ENCODE data around the gene CDH6.
"Not testable (repeated sequence)": the region's sequence is repeated elsewhere in the genome, so short reads cannot be mapped to it uniquely, and the experiment has no call there.

The CDH6 gene

DNA sequence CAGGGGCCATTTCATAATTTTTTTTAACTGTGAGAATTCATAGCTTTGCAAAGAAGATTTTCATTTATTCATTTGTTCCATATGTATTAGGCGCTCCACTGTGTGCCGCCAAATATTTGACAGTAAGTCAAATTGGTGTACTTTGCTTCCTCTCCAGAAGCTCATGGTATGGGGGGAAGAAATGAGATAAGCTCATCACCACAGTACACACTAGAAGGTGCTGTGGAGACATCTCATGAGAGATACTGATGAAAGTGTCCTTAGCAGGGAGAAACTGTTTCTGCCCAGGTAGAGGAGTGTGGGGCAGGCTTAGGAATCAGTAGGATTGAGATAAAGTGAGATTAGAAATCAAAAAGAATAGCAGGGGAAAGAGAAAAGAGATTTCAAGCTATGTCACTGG lies 136.2 kb downstream of the CDH6 start:
- DNase-seq (ENCODE audit: low read depth), result no peak

DNA sequence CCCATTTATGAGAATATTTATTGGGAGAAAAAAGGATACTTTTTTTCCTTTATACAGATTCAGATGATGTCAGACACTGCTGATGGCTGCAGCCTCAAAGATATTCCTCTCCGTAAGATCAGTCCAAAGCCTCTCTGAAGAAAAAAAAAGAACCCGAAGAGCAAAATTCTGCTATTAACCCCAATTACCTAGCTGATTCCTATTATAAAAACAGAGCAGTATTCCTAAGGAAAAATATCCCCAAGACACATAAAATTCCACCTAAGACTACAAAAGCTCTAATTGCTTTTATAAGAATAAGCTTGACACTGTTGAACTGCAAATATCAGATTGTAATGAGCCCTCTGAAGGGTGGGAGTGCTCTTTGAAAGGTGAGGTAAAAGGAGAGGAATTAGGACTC lies 138.7 kb downstream of the CDH6 start:
- no peak for DNase-seq (ENCODE audit: low read depth)

DNA sequence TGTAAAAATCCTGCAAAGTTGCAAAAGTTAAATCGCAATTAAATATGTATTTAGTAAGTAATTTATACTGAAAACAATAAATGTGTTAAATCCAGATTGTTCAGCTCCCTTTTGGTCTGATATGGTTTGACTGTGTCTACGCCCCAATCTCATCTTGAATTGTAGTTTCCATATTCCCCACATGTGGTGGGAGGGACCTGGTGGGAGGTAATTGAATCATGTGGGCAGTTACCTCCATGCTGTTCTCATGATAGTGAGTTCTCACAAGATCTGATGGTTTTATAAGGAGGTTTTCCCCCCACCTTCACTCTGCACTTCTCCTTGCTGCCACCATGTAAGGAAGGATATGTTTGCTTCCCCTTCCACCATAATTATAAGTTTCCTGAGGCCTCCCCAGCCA lies 140.0 kb downstream of the CDH6 start:
- DNase-seq (ENCODE audit: low read depth), result no peak

DNA sequence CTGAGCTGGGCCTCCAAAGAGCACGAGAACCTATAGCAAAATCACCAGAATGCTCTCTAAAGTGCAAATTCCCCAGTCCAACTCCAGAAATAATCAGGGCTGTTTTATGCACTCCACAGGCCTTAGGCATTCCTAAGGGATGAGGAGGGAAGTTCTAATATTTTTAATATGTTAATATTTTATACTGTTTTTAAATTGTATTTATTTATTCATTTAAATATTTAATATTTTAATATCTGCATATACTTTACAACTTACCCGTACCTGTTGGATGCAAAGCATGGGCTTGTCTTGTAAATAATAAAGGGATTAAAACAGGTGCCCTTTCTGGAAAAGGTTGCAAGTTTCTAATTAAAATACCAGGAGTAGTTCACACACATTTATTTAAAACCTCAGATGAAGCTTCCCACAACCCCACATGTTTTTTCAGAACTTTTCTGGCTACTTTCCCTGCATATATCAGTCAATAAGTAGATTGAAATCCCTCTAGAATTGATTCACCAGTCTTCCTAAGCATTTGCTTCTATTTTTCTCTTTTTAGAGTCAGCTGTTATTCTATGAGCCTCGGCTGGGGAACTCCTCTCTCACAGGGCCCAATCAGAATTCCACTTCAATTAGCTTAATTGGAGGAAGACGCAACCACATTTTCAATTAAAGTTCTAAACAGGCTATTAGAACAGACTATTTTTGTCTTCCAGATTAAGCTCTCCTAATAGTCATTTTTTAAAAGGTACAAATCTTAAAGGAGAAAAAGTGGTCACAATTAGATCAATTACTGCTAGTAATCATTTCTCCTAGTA lies 140.8 kb downstream of the CDH6 start:
- no peak for DNase-seq (ENCODE audit: low read depth)

DNA sequence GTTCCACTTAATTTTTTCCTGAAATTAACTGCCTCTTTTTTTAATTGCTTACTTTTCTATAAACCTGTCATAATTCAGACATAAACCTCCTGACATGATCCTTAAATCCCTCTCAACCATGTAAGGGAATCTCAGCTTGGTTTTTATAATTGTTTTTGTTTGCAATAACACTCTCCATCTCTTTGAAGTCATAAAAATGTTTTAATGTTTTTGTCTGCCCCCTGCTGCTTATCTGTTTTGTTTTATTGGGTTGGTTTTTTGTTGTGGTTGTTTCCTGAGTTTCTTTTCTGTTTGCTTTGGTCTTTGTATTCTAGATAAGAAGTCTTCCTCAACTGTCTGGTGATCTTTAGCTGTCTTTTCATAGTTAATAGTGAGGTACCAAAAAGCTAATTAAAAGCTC lies 142.0 kb downstream of the CDH6 start:
- DNase-seq (ENCODE audit: low read depth), result no peak

DNA sequence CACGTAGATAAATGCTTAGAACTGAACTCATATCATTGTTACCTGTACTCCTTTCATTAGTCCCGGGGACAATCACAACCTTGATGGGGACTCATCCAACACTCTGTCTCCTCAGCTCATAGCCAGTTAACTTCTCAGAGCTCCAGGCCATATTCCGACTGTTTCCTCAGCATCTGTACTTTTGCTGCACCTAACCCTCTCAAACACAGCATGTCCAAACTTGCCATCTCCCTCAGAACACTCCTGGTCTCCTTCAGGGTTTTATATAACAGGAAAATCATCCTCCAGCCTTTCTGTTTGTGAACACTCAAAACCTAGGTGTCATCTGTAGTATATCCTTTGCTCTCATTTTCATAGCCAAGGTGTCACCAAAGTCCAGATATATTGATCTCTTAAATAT lies 150.5 kb downstream of the CDH6 start:
- DNase-seq (ENCODE audit: low read depth), result no peak

DNA sequence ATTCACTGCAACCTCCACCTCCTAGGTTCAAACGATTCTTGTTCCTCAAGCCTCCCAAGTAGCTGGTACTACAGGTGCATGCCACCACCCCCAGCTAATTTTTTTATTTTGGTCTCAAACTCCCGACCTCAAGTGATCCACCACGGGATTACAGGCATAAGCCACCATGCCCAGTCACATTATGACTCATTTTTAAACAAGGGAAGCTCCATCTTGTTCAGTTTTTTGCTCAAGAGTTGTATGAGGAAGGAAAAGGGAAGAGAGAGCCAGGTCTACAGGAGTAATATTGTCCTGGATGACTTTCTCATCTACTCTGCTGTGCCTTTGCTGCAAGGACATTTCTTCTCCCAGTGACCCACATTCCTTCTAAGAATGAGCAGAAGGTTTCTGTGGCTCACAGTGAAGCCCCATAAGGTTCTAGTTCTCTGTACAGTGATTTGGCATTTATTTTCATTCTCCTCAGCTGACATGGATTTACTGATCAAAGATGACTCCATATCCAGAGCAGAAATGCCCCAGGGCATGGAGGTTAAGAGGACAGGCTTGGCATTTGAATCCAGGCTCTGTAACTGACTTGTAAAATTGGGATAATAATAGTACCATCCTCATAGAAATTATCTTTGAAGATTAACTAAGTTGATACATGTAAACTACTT lies 153.5 kb downstream of the CDH6 start:
- no peak for DNase-seq (ENCODE audit: low read depth)

DNA sequence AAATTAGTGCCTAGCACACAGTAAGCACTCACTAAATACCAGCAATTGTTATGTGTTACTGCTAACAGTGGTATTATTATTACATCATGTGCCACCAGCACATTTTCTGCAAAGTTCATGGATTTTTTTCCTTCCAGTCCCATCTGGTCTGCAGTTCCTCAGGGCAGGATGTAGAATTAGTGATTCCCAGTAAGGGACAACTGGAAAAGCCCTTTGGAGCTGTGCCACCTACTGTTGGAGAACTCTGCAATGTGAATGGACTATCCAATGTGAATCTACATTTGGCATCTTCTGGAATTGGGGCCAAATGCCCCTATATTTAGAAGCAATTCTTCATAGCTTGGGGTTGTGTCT lies 154.0 kb downstream of the CDH6 start:
- no peak for DNase-seq (ENCODE audit: low read depth)

DNA sequence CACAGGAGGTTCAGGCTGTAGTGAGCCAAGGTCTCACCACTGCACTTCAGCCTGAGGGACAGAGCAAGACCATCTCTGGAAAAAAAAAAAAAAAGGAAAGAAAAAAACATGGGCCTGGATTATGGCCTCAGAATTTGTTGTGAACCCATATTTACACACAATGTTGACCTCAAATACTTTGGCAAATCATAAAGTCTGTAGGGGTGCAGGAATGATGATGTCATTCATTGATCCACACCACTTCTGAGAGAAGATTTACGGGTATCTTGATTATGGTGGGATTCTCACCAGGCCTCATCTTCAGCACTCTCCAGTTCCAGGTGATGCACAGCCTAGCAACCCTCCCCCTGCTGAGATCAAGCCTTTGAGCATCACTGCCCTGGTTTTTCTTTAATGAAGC lies 156.9 kb downstream of the CDH6 start:
- DNase-seq (ENCODE audit: low read depth), result no peak

DNA sequence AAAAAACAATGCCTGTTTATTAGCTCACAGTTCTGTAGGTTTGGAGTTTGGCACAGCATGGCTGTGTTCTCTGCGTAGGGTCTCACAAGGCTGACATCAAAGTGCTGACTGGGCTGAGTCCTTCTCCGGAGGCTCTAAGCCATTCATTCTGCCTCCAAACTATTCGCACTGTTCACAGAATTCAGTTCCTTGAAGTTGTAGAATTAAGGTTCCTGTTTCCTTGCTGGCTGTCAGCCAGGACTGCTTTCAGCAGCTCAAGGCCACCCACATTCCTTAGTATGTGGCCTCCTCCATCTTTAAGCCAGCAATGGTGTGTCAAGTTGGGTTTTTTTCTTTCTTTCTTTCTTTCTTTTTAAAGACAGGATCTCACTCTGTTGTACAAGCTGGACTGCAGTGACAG lies 161.9 kb downstream of the CDH6 start:
- DNase-seq (ENCODE audit: low read depth), result no peak

DNA sequence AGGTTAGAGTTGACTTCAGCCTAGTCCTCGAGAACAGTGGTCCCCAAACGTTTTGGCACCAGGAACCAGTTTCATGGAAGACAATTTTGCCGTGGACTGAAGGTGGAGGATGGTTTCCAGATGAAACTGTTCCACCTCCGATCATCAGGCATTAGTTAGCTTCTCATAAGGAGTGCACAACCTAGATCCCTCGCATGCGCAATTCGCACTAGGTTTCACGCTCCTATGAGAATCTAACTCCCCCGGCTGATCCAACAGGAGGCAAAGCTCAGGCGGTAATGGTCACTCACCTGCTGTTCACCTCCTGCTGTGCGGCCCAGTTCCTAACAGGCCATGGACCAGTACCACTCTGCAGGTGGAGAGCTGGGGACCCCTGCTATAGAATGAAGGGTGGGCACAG lies 163.6 kb downstream of the CDH6 start:
- DNase-seq (ENCODE audit: low read depth), result no peak

DNA sequence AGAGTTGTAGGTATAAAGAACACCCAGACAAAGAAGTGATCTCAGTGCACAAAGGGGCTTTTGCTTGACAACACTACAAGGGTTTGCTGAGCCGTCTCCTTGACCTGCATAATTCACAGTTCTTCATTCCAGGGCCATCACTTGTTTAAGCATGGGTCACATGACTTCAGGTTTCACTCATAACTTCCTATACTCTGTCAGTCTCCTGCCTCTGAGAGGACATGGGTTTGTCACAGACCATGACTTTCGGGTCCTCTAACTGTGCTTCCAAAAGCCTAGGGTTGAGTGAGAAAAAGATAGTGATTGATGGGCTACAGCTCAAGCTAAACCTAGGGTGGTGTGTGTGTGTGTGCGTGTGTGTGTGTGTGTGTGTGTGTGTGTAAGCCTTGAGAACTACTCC lies 166.4 kb downstream of the CDH6 start:
- DNase-seq (ENCODE audit: low read depth), result no peak

DNA sequence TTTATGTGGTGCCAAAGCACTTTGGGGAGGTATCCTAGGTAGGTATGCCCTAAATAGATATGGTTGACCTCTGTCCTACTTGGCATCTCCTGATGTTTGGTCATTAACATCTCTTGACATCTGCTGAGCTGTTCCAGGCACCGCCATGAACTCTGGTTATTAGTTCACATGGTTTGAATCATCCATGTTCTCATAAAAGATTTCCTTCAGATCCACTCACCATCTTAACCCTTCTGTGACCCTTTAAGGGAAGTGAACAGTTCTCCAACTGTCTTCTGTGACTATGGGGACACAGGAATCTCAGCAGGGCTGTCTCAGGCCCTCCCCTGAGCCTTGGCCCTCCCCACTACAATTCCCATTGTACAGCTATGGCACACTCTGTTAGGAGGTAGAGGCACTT lies 167.7 kb downstream of the CDH6 start:
- no peak for DNase-seq (ENCODE audit: low read depth)

DNA sequence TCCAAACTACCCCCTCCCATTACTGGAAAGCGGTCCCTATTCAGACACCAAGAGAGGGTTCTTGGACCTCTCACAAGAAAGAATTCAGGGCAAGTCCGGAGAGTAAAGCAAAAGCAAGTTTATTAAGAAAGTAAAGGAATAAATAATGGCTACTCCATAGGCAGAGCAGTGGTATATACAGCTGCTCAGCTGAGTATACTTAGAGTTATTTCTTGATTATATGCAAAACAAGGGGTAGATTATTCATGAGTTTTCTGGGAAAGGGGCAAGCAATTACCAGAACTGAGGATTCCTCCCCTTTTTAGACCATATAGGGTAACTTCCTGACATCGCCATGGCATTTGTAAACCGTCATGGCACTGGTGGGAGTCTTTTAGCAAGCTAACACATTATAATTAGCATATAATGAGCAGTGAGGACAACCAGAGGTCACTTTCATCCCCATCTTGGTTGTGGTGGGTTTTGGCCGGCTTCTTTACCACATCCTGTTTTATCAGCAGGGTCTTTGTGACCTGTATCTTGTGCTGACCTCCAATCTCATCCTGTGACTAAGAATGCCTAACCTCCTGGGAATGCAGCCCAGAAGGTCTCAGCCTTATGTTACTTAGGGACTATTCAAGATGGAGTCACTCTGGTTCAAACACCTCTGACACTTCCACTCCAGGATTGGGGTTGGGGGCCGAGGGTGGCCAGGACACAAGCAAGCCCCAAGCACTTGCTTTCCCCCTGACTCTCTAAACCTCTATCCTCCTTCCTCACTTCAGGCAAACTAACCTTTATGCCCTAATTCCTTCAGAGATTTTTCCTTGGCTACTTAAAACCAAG lies 168.4 kb downstream of the CDH6 start:
- DNase-seq (ENCODE audit: low read depth), result not testable (repeated sequence)

DNA sequence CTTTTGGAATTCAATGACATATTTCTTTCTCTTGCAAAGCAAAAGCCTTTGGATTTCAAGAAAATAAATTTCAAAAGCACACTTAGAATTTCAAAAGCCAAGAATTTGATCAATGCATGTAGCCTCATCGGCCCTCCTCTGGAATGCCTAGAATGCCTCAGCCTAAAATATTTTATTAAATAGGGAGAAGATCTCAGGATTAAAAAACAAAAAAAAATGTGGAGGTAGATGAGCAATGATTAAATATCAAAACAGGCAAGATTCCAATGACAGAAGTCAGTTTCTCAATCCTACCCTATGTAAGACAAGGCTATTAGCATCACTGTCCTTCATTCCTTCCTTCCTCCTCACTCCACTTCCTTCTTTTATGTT lies 169.0 kb downstream of the CDH6 start:
- no peak for DNase-seq (ENCODE audit: low read depth)

DNA sequence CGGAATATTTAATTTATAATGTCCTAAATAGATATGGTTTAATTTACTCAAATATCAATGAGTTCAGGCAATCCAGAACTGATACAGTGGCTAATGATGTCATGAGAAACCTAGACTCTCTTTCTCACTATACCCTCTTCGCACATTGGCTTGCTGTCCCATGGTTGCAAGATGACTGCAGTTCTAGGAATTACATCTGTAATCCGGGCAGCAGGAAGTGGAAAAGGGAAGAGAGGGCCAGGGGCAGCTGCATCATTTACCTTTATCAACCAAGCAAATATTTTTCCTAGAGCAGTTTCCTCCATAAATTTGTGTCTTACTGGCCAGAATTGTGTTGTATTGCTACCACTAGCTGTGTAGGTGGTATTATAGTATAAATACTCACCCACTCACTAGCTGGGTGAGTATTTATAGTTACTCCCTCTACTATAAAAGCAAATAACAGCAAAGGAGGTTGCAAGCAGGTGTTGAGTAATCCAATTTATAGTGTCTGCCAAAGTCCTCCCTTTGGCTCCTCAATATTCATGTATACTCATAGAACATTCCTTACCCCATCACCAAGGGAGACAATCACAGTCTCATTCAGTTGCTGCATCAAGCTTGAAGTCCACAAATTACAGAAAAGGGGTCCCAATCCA lies 169.6 kb downstream of the CDH6 start:
- no peak for DNase-seq (ENCODE audit: low read depth)

DNA sequence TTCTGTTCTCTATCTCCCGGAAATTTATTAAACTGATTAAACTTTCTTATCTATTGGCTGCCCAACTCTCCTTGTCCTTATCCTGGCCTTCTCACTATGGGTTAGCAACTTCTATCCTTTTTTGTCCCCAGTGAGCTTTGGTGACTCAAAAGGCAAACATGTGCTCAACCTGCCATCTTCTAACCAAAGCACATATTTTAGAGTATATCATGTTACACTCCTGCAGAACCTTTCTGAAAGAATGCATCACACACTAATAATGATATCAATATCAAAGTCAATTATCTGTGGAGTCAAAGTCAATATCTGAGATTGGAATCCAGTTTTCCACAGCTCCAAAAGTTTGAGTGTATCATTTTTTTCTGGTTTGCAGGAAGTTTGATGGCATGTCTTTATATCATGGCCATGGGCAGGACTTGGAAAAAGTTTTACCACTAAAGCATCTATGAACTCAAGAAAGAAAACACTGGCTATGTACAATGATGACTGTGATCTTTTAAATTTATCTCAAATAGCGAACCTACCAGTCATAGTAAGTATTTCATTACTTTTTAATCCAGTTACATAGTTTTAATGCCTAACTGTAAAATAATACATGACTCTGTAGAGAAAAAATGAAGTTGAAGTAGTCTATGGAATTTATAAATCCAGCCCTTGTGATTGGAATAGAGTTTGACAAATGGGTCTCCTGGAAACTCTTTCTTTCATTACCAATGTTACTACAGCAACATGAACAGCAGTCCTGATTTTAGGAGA lies 171.6 kb downstream of the CDH6 start:
- DNase-seq (ENCODE audit: low read depth), result peak; percentile 30

DNA sequence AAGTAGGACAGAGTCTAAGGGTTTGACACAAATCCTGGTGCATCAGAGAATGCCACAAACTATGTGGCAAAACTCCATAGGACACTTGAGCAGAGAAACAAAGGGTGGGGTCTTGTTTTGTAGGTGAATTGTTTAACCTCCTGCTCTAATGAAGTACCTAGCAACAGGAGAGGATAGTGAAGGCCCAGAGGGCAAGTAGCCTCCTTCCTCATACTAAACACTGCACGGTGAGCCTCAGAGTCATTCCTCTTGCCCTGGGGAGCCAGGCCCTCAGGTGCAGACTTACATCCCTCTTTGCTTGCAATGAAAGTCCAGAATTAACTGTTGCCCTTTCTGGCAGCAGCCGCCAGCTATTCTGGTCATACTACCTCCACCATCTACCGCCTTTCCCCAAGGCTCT lies 172.3 kb downstream of the CDH6 start:
- no peak for DNase-seq (ENCODE audit: low read depth)

DNA sequence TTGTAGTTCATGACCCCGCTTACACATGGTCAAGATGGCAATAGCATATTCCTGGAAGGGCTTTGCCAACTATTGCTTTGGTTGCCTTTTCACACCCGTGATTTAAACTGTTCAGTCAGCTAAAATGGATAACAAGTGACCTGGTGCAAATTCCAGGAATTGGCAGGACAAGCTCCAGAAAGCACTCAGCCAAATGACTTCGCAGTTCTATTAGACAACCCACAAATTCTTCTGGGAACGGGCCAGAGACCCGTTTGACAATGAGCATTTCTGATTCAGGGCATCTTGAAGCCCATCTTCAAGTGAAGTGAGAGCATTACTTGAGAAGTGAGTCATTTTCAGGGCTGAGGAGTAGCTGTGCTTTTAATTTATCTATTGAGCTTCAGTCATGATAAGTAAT lies 173.5 kb downstream of the CDH6 start:
- no peak for DNase-seq (ENCODE audit: low read depth)

DNA sequence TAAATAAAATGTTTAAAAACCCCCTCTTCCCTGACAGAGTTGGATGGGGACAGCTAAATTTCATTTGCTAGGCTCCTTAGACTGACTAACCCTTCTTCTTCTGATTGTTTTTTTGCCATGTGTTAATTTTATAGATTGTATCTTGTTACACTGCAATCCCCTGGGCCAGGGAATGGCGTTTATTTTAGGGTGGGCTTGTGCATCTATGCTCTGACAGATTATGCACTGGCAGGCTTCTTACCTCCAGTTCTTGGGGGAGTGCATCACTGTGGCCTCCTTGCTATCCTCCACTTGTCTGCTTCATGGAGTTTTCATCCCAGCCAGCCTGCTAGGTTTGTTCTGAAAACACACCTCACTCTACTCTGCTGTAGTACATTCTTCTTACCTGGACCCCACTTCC lies 178.6 kb downstream of the CDH6 start:
- DNase-seq (ENCODE audit: low read depth), result no peak

DNA sequence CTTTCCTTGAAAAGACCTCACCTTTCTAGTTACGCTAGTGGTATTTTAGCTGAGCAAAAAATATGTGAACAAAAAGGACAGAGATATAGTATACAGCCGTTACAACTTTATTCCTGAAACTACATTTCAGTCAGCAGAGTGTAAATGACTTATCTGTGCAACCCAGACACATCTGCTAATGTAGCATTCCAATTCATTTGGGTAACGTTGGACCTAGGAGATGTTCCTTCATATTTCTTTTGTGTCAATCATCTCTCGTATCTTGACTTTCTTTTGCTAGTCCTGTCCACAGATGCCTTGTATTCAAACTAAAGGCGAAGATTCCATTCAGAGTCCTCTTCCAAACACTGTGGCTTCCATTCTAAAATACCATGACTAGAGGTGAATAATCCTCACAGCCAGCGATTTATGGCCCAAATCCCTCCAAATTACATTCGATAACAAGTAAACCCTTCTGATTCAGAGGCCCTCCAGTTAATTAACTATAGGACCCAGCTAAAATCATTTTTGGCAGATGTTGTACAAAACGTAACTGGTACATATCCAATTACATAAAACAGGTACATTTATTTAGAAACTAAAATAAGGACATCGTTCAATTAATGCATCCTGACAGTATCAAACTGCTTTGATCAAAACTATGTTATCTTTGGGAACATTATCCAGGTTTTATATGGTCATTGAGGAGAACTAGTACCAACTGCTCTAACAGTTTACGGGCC lies 182.7 kb downstream of the CDH6 start:
- no peak for DNase-seq (ENCODE audit: low read depth)
